PC-9 (cell line): ENCODE results near the gene SELENON. TPM values are rescaled to one million over a fixed set of nuclear protein-coding genes. Genes with fewer than 3 reads are reported as not detected.

Experiments
- BruUV-seq: library from RNA; stranded (reverse); fragments of 400-500 nt; replicated peaks from 2 replicates; lab custom pipeline; 2021; lab: Mats Ljungman, UMichigan
- CTCF ChIA-PET: fragments of 300-600 bp; sonication (Branson Sonifier 250); formaldehyde crosslinking; loops from one replicate; lab custom pipeline; 2022; ENCODE audit warnings: antibody characterized with exemption; lab: Charles Lee
- POLR2A ChIA-PET: fragments of 300-600 bp; sonication (Branson Sonifier 250); formaldehyde crosslinking; loops from one replicate; lab custom pipeline; 2022; ENCODE audit warnings: antibody characterized with exemption; ENCODE audit not compliant: unreplicated experiment; lab: Charles Lee
- DNase-seq, 2 experiments: peaks; one replicate each; pipeline versions ENCODE4 v3.0.0 to v3.0.0-alpha.2; 2015 to 2022; ENCODE audit warnings: mixed read lengths in 1 of 2
- H2AFZ ChIP-seq: fragments of 200-600 bp; sonication (generic); 2 replicates; pipeline ENCODE4 v1.8.1; 2017; ENCODE audit warnings: antibody characterized with exemption
- H3F3A ChIP-seq: fragments of 200-600 bp; sonication (generic); 2 replicates; pipeline ENCODE4 v1.8.1; 2017; ENCODE audit warnings: antibody characterized with exemption, mild to moderate bottlenecking, low read depth; ENCODE audit not compliant: insufficient read depth
- H3K27ac ChIP-seq: fragments of 200-600 bp; sonication (generic); 2 replicates; pipeline ENCODE4 v1.6.1; 2016; ENCODE audit warnings: mixed run types
- H3K27me3 ChIP-seq: fragments of 200-600 bp; sonication (generic); 2 replicates; pipeline ENCODE4 v1.6.1; 2016; ENCODE audit warnings: low read depth, mixed run types; ENCODE audit not compliant: insufficient read depth
- H3K36me3 ChIP-seq: fragments of 200-600 bp; sonication (generic); 2 replicates; pipeline ENCODE4 v1.6.1; 2016; ENCODE audit warnings: low read depth, mixed run types
- H3K4me1 ChIP-seq: fragments of 200-600 bp; sonication (generic); replicated peaks from 2 replicates; pipeline ENCODE4 v1.6.1; 2016; ENCODE audit warnings: mixed run types; ENCODE audit not compliant: insufficient read depth
- H3K4me2 ChIP-seq: fragments of 200-600 bp; sonication (generic); 2 replicates; pipeline ENCODE4 v1.6.1; 2017; ENCODE audit warnings: mixed run types
- H3K4me3 ChIP-seq: fragments of 200-600 bp; sonication (generic); 2 replicates; pipeline ENCODE4 v1.6.1; 2016; ENCODE audit warnings: mixed run types
- H3K79me2 ChIP-seq: fragments of 200-600 bp; sonication (generic); 2 replicates; pipeline ENCODE4 v1.6.1; 2017; ENCODE audit warnings: low read depth, mixed run types
- H3K9me2 ChIP-seq: fragments of 200-600 bp; sonication (generic); 2 replicates; pipeline ENCODE4 v1.8.1; 2017; ENCODE audit warnings: mild to moderate bottlenecking; ENCODE audit not compliant: insufficient read depth
- H3K9me3 ChIP-seq: fragments of 200-600 bp; sonication (generic); 2 replicates; pipeline ENCODE4 v1.8.1; 2016; ENCODE audit warnings: low read depth; ENCODE audit not compliant: insufficient read depth
- H4K20me1 ChIP-seq: fragments of 200-600 bp; sonication (generic); 2 replicates; pipeline ENCODE4 v1.8.1; 2017; ENCODE audit not compliant: insufficient read depth
- CTCF ChIP-seq: fragments of 200-600 bp; sonication (generic); conservative IDR thresholded peaks from 2 replicates; pipeline ENCODE4 v1.6.1; 2017; ENCODE audit warnings: mixed run types, antibody characterized with exemption, mild to moderate bottlenecking, moderate library complexity
- EZH2 ChIP-seq: fragments of 200-600 bp; sonication (generic); IDR thresholded peaks from 2 replicates; pipeline ENCODE4 v1.8.0; 2017; ENCODE audit warnings: antibody characterized with exemption, low read depth
- intact Hi-C: fragments of 100-400 bp; cut with micrococcal nuclease; formaldehyde crosslinking; loops from one replicate; pipeline ENCODE4 v1.10.0; 2022; ENCODE audit not compliant: unreplicated experiment
- total RNA-seq: library from RNA; stranded (reverse); gene quantifications from 2 replicates; pipeline ENCODE4 v1.2.3, GENCODE V29; 2021

SELENON gene
- total RNA-seq, 1 experiment from 2014 or later, result 44.3 TPM

- Histone ChIP-seq H2AFZ (no peak overlapping the region), H3K4me1 (no peaks in the 10 kb centered on the region), H3K4me3 (no peak overlapping the region)
These were observed 3.8 kb upstream of the SELENON start for GRCh38 chr1:25795946-25796810.

GRCh38 chr1:25796811-25797458 lies 3.1 kb upstream of the SELENON start:
- Histone ChIP-seq H3K9me2 (no peaks in the 10 kb centered on the region), H3K9me3 (no peaks in the 10 kb centered on the region), H3K79me2 (no peaks in the 10 kb centered on the region), H3F3A (no peaks in the 10 kb centered on the region), H3K4me1 (no peaks in the 10 kb centered on the region), H3K36me3 (no peaks in the 10 kb centered on the region), H3K4me3 (no peak overlapping the region), H3K27ac (no peak overlapping the region), H2AFZ (no peak overlapping the region), H3K4me2 (no peak overlapping the region), H4K20me1 (no peaks in the 10 kb centered on the region), H3K27me3 (no peaks in the 10 kb centered on the region)
- intact Hi-C loops, result loop anchor here (2.0 to 10.0 kb wide), 5 partner anchors 92 to 292 kb away; no protein-coding TSS in a partner anchor
- TF ChIP-seq CTCF (peak; percentile 77), EZH2 (no peak)
- ChIA-PET POLR2A (no interaction called here), CTCF (interaction anchor here (0.6 kb wide), 1 partner anchor 8 kb away, joined by 3 read pairs; no protein-coding TSS in a partner anchor)
- no TSS peak for BruUV-seq
- peak in 1 of 2 experiments; percentile 75 for DNase-seq

More at GRCh38 chr1:25795946-25796810, 3.8 kb upstream of the SELENON start:
- POLR2A ChIA-PET, result no interaction called here
- Histone ChIP-seq H3K79me2 (no peaks in the 10 kb centered on the region), H3K4me2 (no peak overlapping the region), H3K9me3 (no peaks in the 10 kb centered on the region), H3K27ac (no peak overlapping the region), H3F3A (no peaks in the 10 kb centered on the region), H3K9me2 (no peaks in the 10 kb centered on the region), H4K20me1 (no peaks in the 10 kb centered on the region), H3K36me3 (no peaks in the 10 kb centered on the region), H3K27me3 (no peaks in the 10 kb centered on the region)
- CTCF ChIA-PET, result no interaction called here
- DNase-seq, result no peak
- no TSS peak for BruUV-seq
- TF ChIP-seq EZH2, result no peak
- TF ChIP-seq CTCF, result no peak
- intact Hi-C loops, result loop anchor here (2.0 to 10.0 kb wide), 5 partner anchors 91 to 291 kb away; no protein-coding TSS in a partner anchor

- peak in 1 of 2 experiments; percentile 35 for DNase-seq
- no TSS peak for BruUV-seq
These were observed 2.1 kb upstream of the SELENON start for GRCh38 chr1:25797939-25798338.

More at GRCh38 chr1:25797939-25798338, 2.1 kb upstream of the SELENON start:
- no peaks in the 10 kb centered on the region for H3K79me2 ChIP-seq
- TF ChIP-seq EZH2 (no peak), CTCF (0 out of 2 replicates have a peak, but pooled peaks have one; percentile 27)
- H3K4me1 ChIP-seq, result no peaks in the 10 kb centered on the region
- no peak overlapping the region for H3K4me2 ChIP-seq
- no peaks in the 10 kb centered on the region for H3K27me3 ChIP-seq
- no peaks in the 10 kb centered on the region for H3K36me3 ChIP-seq
- CTCF ChIA-PET, result interaction anchor here (0.6 kb wide), 2 partner anchors 83 to 607 kb away, joined by 3 to 9 read pairs; no protein-coding TSS in a partner anchor
- no peak overlapping the region for H3K27ac ChIP-seq
- no peaks in the 10 kb centered on the region for H3K9me2 ChIP-seq
- no peaks in the 10 kb centered on the region for H4K20me1 ChIP-seq
- H3F3A ChIP-seq, result no peaks in the 10 kb centered on the region
- POLR2A ChIA-PET, result no interaction called here
- no peak overlapping the region for H2AFZ ChIP-seq
- H3K9me3 ChIP-seq, result no peaks in the 10 kb centered on the region
- intact Hi-C loops, result loop anchor here (2.0 to 10.0 kb wide), 5 partner anchors 93 to 293 kb away; no protein-coding TSS in a partner anchor
- H3K4me3 ChIP-seq, result no peak overlapping the region
